Brain microvascular endothelial cell (primary cell): ENCODE data around the gene CHRNA4.

Source experiments
- DNase-seq: peaks from one replicate; pipeline ENCODE4 v3.0.0-alpha.2; 2020
- H3K27ac ChIP-seq: fragments of 250-450 bp; sonication (Bioruptor Pico); 2 replicates; pipeline ENCODE4 v1.5.1; 2020; ENCODE audit warnings: mild to moderate bottlenecking, moderate library complexity
- H3K27me3 ChIP-seq: fragments of 250-450 bp; sonication (Bioruptor Pico); replicated peaks from 2 replicates; pipeline ENCODE4 v1.5.1; 2020; ENCODE audit warnings: mild to moderate bottlenecking
- H3K36me3 ChIP-seq: fragments of 250-450 bp; sonication (Bioruptor Pico); replicated peaks from 2 replicates; pipeline ENCODE4 v1.5.1; 2020; ENCODE audit warnings: mild to moderate bottlenecking
- H3K4me3 ChIP-seq: 2 replicates; pipeline ENCODE4 v1.5.1; 2011; ENCODE audit warnings: low read depth, mild to moderate bottlenecking, control low read depth, low read length, moderate library complexity
- CTCF ChIP-seq: IDR thresholded peaks from 2 replicates; pipeline ENCODE4 v1.5.1; 2011; ENCODE audit warnings: low read depth, mild to moderate bottlenecking, moderate library complexity, low read length, control low read depth, inconsistent platforms; ENCODE audit errors: missing control alignments
- in situ Hi-C: cut with HindIII; loops from 2 replicates; pipeline ENCODE4 v1.10.0; 2017; ENCODE audit warnings: low sequenced_read_pairs, low pct_ligation_motif_present

Gene CHRNA4

GRCh38 chr20:63402860-63403220 lies 41.7 kb upstream of the CHRNA4 start:
- H3K27me3 ChIP-seq = no peaks in the 10 kb centered on the region
- in situ Hi-C loops = no loop called here

GRCh38 chr20:63402181-63402859 lies 41.2 kb upstream of the CHRNA4 start:
- Histone ChIP-seq H3K27me3 (no peaks in the 10 kb centered on the region), H3K27ac (no peak overlapping the region), H3K4me3 (no peak overlapping the region), H3K36me3 (no peaks in the 10 kb centered on the region)
- DNase-seq = no peak
- no peak for TF ChIP-seq CTCF
- in situ Hi-C loops = no loop called here

More at GRCh38 chr20:63402860-63403220, 41.7 kb upstream of the CHRNA4 start:
- no peak for DNase-seq
- Histone ChIP-seq H3K36me3 (no peaks in the 10 kb centered on the region), H3K4me3 (no peak overlapping the region), H3K27ac (no peak overlapping the region)
- TF ChIP-seq CTCF = no peak

- H3K4me3 ChIP-seq = no peak overlapping the region
- no peaks in the 10 kb centered on the region for H3K36me3 ChIP-seq
- DNase-seq = no peak
- no peak for TF ChIP-seq CTCF
- H3K27me3 ChIP-seq = no peaks in the 10 kb centered on the region
- in situ Hi-C loops = no loop called here
- H3K27ac ChIP-seq = no peak overlapping the region
These were observed 40.4 kb upstream of the CHRNA4 start for GRCh38 chr20:63401384-63402110.

- DNase-seq = no peak
- no peaks in the 10 kb centered on the region for H3K36me3 ChIP-seq
- H3K4me3 ChIP-seq = no peak overlapping the region
- in situ Hi-C loops = no loop called here
- TF ChIP-seq CTCF = no peak
- H3K27me3 ChIP-seq = no peaks in the 10 kb centered on the region
- H3K27ac ChIP-seq = no peak overlapping the region
These were observed 39.5 kb upstream of the CHRNA4 start for GRCh38 chr20:63400486-63401210.

GRCh38 chr20:63399596-63400375 lies 38.6 kb upstream of the CHRNA4 start:
- in situ Hi-C loops = no loop called here
- Histone ChIP-seq H3K27me3 (no peaks in the 10 kb centered on the region), H3K36me3 (no peaks in the 10 kb centered on the region), H3K4me3 (no peak overlapping the region), H3K27ac (no peak overlapping the region)
- DNase-seq = no peak
- TF ChIP-seq CTCF = no peak
